ENCODE results near the gene SGPP2.
"Not testable (repeated sequence)": the region's sequence is repeated elsewhere in the genome, so short reads cannot be mapped to it uniquely, and the experiment has no call there.

The SGPP2 gene

DNA sequence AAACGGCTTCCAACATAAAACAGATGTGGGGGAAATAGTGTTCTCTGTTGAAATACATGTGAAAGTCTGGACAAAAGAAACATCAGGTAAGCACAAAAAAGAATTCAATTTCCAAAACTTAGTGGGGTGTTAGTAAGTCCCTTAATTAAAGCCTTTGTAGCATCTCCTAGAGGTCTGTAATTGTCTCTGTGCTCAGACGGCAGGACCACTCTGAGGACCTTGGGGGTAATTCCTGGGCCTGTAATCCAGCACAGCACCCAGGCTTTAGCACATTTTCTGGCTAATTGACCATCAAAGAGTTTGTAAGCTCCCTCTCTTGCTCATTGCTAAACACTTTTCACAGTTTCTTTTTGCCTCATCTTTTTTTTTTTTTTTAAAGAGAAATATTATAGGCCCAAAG is 151.3 kb downstream of the SGPP2 start:
- Histone ChIP-seq H3K4me3 (no peak overlapping the region), H3K9me3 (no peaks in the 10 kb centered on the region), H3K27ac (no peak overlapping the region), H3K4me1 (peaks cover 0 to 27% (median 6%) of the 10 kb centered on the region in 4 donors), H3K36me3 (peaks cover 0 to 11% (median 11%) of the 10 kb centered on the region in 3 donors), H3K27me3 (no peaks in the 10 kb centered on the region)
- TF ChIP-seq CTCF (IDR thresholded peaks at IDR 0.05): no peak
- DNase-seq: no peak
- intact Hi-C loops (cut with DNase I; ENCODE audit: low total_unique reads): no loop called here

DNA sequence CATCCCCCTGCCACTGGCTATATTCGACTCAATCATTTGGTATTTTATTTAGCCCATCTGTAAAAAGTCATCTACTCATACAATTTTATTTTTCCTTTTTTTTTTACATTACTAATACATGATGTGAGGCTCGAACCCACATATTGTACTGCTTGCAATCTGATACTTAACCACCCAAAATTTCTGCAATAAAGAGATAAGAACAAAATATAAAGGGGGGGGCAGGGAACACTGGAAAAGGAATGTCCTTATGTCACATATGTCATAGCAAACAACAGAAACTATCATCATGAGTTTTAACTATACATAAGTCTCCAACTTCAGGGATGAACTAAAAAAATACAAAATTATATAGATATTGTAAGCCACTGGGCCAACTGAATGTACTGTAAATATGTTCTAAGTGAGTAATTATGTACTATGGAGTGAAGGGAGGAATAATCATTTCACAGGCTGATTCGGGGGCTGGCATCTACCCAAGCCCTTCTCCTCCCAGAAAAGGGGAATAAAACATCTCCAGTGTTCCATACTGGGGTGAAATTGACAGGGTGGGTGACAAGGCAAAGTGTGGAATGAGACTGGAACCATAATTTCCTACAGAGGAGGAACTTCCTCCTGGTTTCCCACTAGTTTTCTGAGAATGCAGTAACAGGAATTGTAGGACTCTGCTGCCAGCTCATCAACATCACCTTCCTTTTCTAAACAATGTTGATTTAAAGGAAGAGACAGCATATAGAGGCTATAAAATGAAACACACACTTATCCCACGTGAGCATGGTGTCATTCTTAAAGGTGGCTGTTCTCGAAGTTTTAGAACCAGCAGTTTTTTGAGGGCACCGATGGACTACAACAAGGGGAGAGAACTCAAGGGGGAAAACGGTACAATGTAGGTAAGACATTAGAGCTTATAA is 152.1 kb downstream of the SGPP2 start:
- no peak for TF ChIP-seq CTCF (IDR thresholded peaks at IDR 0.05)
- no peak overlapping the region for H3K27ac ChIP-seq
- H3K9me3 ChIP-seq: no peaks in the 10 kb centered on the region
- H3K36me3 ChIP-seq: peaks cover 0 to 9% (median 3%) of the 10 kb centered on the region in 3 donors
- intact Hi-C loops (cut with DNase I; ENCODE audit: low total_unique reads): no loop called here
- H3K27me3 ChIP-seq: no peaks in the 10 kb centered on the region
- DNase-seq: no peak
- H3K4me3 ChIP-seq: no peak overlapping the region
- H3K4me1 ChIP-seq: peaks cover 0 to 27% (median 6%) of the 10 kb centered on the region in 4 donors

GRCh38 chr2:222577341-222577740 is 153.0 kb downstream of the SGPP2 start:
- Histone ChIP-seq H3K9me3 (no peaks in the 10 kb centered on the region), H3K36me3 (peaks cover 0 to 6% (median 0%) of the 10 kb centered on the region in 3 donors), H3K4me3 (no peak overlapping the region), H3K4me1 (peaks cover 0 to 19% (median 5%) of the 10 kb centered on the region in 4 donors), H3K27ac (no peak overlapping the region), H3K27me3 (no peaks in the 10 kb centered on the region)
- DNase-seq: no peak
- TF ChIP-seq CTCF (IDR thresholded peaks at IDR 0.05): no peak
- intact Hi-C loops (cut with DNase I; ENCODE audit: low total_unique reads): no loop called here

- Histone ChIP-seq H3K27me3 (no peaks in the 10 kb centered on the region), H3K36me3 (peaks cover 10 to 23% (median 13%) of the 10 kb centered on the region in 3 donors), H3K27ac (no peak overlapping the region), H3K9me3 (no peaks in the 10 kb centered on the region), H3K4me3 (no peak overlapping the region), H3K4me1 (no peaks in the 10 kb centered on the region)
- TF ChIP-seq CTCF (IDR thresholded peaks at IDR 0.05): no peak
- DNase-seq: no peak
- intact Hi-C loops (cut with DNase I; ENCODE audit: low total_unique reads): no loop called here
These were observed 158.6 kb downstream of the SGPP2 start for GRCh38 chr2:222582928-222583327.

GRCh38 chr2:222584589-222584988 is 160.2 kb downstream of the SGPP2 start:
- peaks cover 10 to 22% (median 13%) of the 10 kb centered on the region in 3 donors for H3K36me3 ChIP-seq
- intact Hi-C loops (cut with DNase I; ENCODE audit: low total_unique reads); H3K27me3 ChIP-seq; H3K4me1 ChIP-seq; H3K4me3 ChIP-seq; H3K9me3 ChIP-seq; DNase-seq; H3K27ac ChIP-seq: not testable (repeated sequence)

DNA sequence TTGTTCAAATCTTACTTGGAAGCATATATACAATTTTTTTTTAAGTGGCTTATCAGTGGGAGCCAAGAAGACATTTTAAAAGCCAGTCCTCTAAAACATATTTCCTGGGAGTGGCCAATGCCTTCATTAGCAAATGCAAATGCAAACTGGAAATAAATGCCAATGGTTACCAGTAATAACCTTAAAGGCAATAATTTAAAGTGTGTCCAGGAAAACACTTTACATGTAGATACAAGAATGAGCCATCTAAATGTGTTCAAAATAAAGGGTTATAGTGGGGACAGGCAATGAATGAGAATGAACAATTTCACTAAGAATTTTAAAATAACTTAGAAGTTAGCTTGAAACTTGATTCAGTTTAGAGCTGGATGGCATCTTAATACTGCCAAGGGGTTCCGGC is 167.3 kb downstream of the SGPP2 start:
- Histone ChIP-seq H3K27me3 (no peaks in the 10 kb centered on the region), H3K36me3 (peaks cover 7 to 32% (median 23%) of the 10 kb centered on the region in 3 donors), H3K27ac (no peak overlapping the region), H3K9me3 (no peaks in the 10 kb centered on the region), H3K4me3 (no peak overlapping the region), H3K4me1 (no peaks in the 10 kb centered on the region)
- no peak for TF ChIP-seq CTCF (IDR thresholded peaks at IDR 0.05)
- intact Hi-C loops (cut with DNase I; ENCODE audit: low total_unique reads): no loop called here
- DNase-seq: no peak

Measured in tibial artery (tissue), 4 donors.